ENCODE measurements around the gene HK1. TPM values are rescaled to one million over a fixed set of nuclear protein-coding genes. Genes with fewer than 3 reads are reported as not detected.

The HK1 gene
- polyA plus RNA-seq, 4 donors: 3.8 to 21.8 (median 9.1) TPM

- FAIRE-seq (no peak), DNase-seq (no peak)
- Histone ChIP-seq H3K4me1 (ENCODE audit: control insufficient read depth in 3 of 3, insufficient read depth in 2 of 3, low read depth in 1 of 3, low read length in 2 of 3) (no peaks in the 10 kb centered on the region), H3K27ac (ENCODE audit: low read depth in 1 of 3, low read length in 2 of 3) (no peak overlapping the region), H3K9me3 (ENCODE audit: control insufficient read depth in 2 of 2, insufficient read depth in 1 of 2, low read depth in 1 of 2, low read length in 1 of 2) (no peaks in the 10 kb centered on the region), H3K36me3 (ENCODE audit: control insufficient read depth in 3 of 3, insufficient read depth in 2 of 3, low read depth in 1 of 3, low read length in 3 of 3) (peaks cover 0 to 52% (median 13%) of the 10 kb centered on the region in 3 donors), H3K27me3 (ENCODE audit: control insufficient read depth in 3 of 3, insufficient read depth in 3 of 3, low read length in 3 of 3) (no peaks in the 10 kb centered on the region), H3K4me3 (ENCODE audit: low read depth in 1 of 3, low read length in 3 of 3) (no peak overlapping the region)
- WGBS, 3 donors: 90 to 95% (median 92%) methylated on average over 8 of the region's 8 CpGs
These were observed 17.1 kb upstream of the HK1 start for GRCh38 chr10:69261184-69261583.

- no peaks in the 10 kb centered on the region for H3K4me1 ChIP-seq (ENCODE audit: control insufficient read depth in 3 of 3, insufficient read depth in 2 of 3, low read depth in 1 of 3, low read length in 2 of 3)
- FAIRE-seq (no peak), DNase-seq (no peak)
- H3K4me3 ChIP-seq (ENCODE audit: low read depth in 1 of 3, low read length in 3 of 3): no peak overlapping the region
- 65 to 89% (median 76%) methylated on average over 3 of the region's 3 CpGs for WGBS, 3 donors
- peaks cover 0 to 49% (median 19%) of the 10 kb centered on the region in 3 donors for H3K36me3 ChIP-seq (ENCODE audit: control insufficient read depth in 3 of 3, insufficient read depth in 2 of 3, low read depth in 1 of 3, low read length in 3 of 3)
- H3K9me3 ChIP-seq (ENCODE audit: control insufficient read depth in 2 of 2, insufficient read depth in 1 of 2, low read depth in 1 of 2, low read length in 1 of 2): no peaks in the 10 kb centered on the region
- no peaks in the 10 kb centered on the region for H3K27me3 ChIP-seq (ENCODE audit: control insufficient read depth in 3 of 3, insufficient read depth in 3 of 3, low read length in 3 of 3)
- no peak overlapping the region for H3K27ac ChIP-seq (ENCODE audit: low read depth in 1 of 3, low read length in 2 of 3)
These were observed 16.0 kb upstream of the HK1 start for GRCh38 chr10:69262292-69262751.

- 88 to 91% (median 91%) methylated on average over 17 of the region's 17 CpGs for WGBS, 3 donors
- no peaks in the 10 kb centered on the region for H3K9me3 ChIP-seq (ENCODE audit: control insufficient read depth in 2 of 2, insufficient read depth in 1 of 2, low read depth in 1 of 2, low read length in 1 of 2)
- H3K4me1 ChIP-seq (ENCODE audit: control insufficient read depth in 3 of 3, insufficient read depth in 2 of 3, low read depth in 1 of 3, low read length in 2 of 3): no peaks in the 10 kb centered on the region
- peaks cover 0 to 33% (median 21%) of the 10 kb centered on the region in 3 donors for H3K36me3 ChIP-seq (ENCODE audit: control insufficient read depth in 3 of 3, insufficient read depth in 2 of 3, low read depth in 1 of 3, low read length in 3 of 3)
- FAIRE-seq (no peak), DNase-seq (no peak)
- H3K27me3 ChIP-seq (ENCODE audit: control insufficient read depth in 3 of 3, insufficient read depth in 3 of 3, low read length in 3 of 3): no peaks in the 10 kb centered on the region
- no peak overlapping the region for H3K27ac ChIP-seq (ENCODE audit: low read depth in 1 of 3, low read length in 2 of 3)
- no peak overlapping the region for H3K4me3 ChIP-seq (ENCODE audit: low read depth in 1 of 3, low read length in 3 of 3)
These were observed 12.8 kb upstream of the HK1 start for GRCh38 chr10:69265521-69265920.

- no peak for DNase-seq
- 90 to 93% (median 91%) methylated on average over 14 of the region's 14 CpGs for WGBS, 3 donors
- no peak overlapping the region for H3K4me3 ChIP-seq (ENCODE audit: low read depth in 1 of 3, low read length in 3 of 3)
These were observed 9.4 kb upstream of the HK1 start for GRCh38 chr10:69268761-69269416.

GRCh38 chr10:69269761-69270160 lies 8.5 kb upstream of the HK1 start:
- no peak for DNase-seq
- no peak for FAIRE-seq
- Histone ChIP-seq H3K27me3 (ENCODE audit: control insufficient read depth in 3 of 3, insufficient read depth in 3 of 3, low read length in 3 of 3) (no peaks in the 10 kb centered on the region), H3K4me3 (ENCODE audit: low read depth in 1 of 3, low read length in 3 of 3) (no peak overlapping the region), H3K4me1 (ENCODE audit: control insufficient read depth in 3 of 3, insufficient read depth in 2 of 3, low read depth in 1 of 3, low read length in 2 of 3) (no peaks in the 10 kb centered on the region), H3K36me3 (ENCODE audit: control insufficient read depth in 3 of 3, insufficient read depth in 2 of 3, low read depth in 1 of 3, low read length in 3 of 3) (peaks cover 0 to 21% (median 20%) of the 10 kb centered on the region in 3 donors), H3K9me3 (ENCODE audit: control insufficient read depth in 2 of 2, insufficient read depth in 1 of 2, low read depth in 1 of 2, low read length in 1 of 2) (peaks cover 0 to 3% of the 10 kb centered on the region in 2 donors), H3K27ac (ENCODE audit: low read depth in 1 of 3, low read length in 2 of 3) (no peak overlapping the region)
- 70 to 88% (median 80%) methylated on average over 2 of the region's 2 CpGs for WGBS, 3 donors

More at GRCh38 chr10:69268761-69269416, 9.4 kb upstream of the HK1 start:
- H3K9me3 ChIP-seq (ENCODE audit: control insufficient read depth in 2 of 2, insufficient read depth in 1 of 2, low read depth in 1 of 2, low read length in 1 of 2): peaks cover 0 to 3% of the 10 kb centered on the region in 2 donors
- H3K27ac ChIP-seq (ENCODE audit: low read depth in 1 of 3, low read length in 2 of 3): no peak overlapping the region
- no peaks in the 10 kb centered on the region for H3K27me3 ChIP-seq (ENCODE audit: control insufficient read depth in 3 of 3, insufficient read depth in 3 of 3, low read length in 3 of 3)
- no peak for FAIRE-seq
- H3K36me3 ChIP-seq (ENCODE audit: control insufficient read depth in 3 of 3, insufficient read depth in 2 of 3, low read depth in 1 of 3, low read length in 3 of 3): peaks cover 0 to 21% (median 20%) of the 10 kb centered on the region in 3 donors
- H3K4me1 ChIP-seq (ENCODE audit: control insufficient read depth in 3 of 3, insufficient read depth in 2 of 3, low read depth in 1 of 3, low read length in 2 of 3): no peaks in the 10 kb centered on the region

- FAIRE-seq (no peak), DNase-seq (no peak)
- 67 to 83% (median 78%) methylated on average over 3 of the region's 3 CpGs for WGBS, 3 donors
- Histone ChIP-seq H3K27ac (ENCODE audit: low read depth in 1 of 3, low read length in 2 of 3) (no peak overlapping the region), H3K27me3 (ENCODE audit: control insufficient read depth in 3 of 3, insufficient read depth in 3 of 3, low read length in 3 of 3) (no peaks in the 10 kb centered on the region), H3K4me1 (ENCODE audit: control insufficient read depth in 3 of 3, insufficient read depth in 2 of 3, low read depth in 1 of 3, low read length in 2 of 3) (no peaks in the 10 kb centered on the region), H3K36me3 (ENCODE audit: control insufficient read depth in 3 of 3, insufficient read depth in 2 of 3, low read depth in 1 of 3, low read length in 3 of 3) (peaks cover 0 to 20% (median 9%) of the 10 kb centered on the region in 3 donors), H3K4me3 (ENCODE audit: low read depth in 1 of 3, low read length in 3 of 3) (no peak overlapping the region), H3K9me3 (ENCODE audit: control insufficient read depth in 2 of 2, insufficient read depth in 1 of 2, low read depth in 1 of 2, low read length in 1 of 2) (peaks cover 0 to 3% of the 10 kb centered on the region in 2 donors)
These were observed 7.3 kb upstream of the HK1 start for GRCh38 chr10:69270990-69271389.

GRCh38 chr10:69272624-69273023 lies 5.7 kb upstream of the HK1 start:
- Histone ChIP-seq H3K36me3 (ENCODE audit: control insufficient read depth in 3 of 3, insufficient read depth in 2 of 3, low read depth in 1 of 3, low read length in 3 of 3) (peaks cover 0 to 10% (median 3%) of the 10 kb centered on the region in 3 donors), H3K27me3 (ENCODE audit: control insufficient read depth in 3 of 3, insufficient read depth in 3 of 3, low read length in 3 of 3) (no peaks in the 10 kb centered on the region), H3K4me1 (ENCODE audit: control insufficient read depth in 3 of 3, insufficient read depth in 2 of 3, low read depth in 1 of 3, low read length in 2 of 3) (no peaks in the 10 kb centered on the region), H3K9me3 (ENCODE audit: control insufficient read depth in 2 of 2, insufficient read depth in 1 of 2, low read depth in 1 of 2, low read length in 1 of 2) (peaks cover 0 to 3% of the 10 kb centered on the region in 2 donors), H3K4me3 (ENCODE audit: low read depth in 1 of 3, low read length in 3 of 3) (no peak overlapping the region), H3K27ac (ENCODE audit: low read depth in 1 of 3, low read length in 2 of 3) (no peak overlapping the region)
- 87 to 91% (median 88%) methylated on average over 1 of the region's 1 CpG for WGBS, 3 donors
- DNase-seq: no peak
- FAIRE-seq: no peak

GRCh38 chr10:69275444-69275843 lies 2.9 kb upstream of the HK1 start:
- H3K4me3 ChIP-seq (ENCODE audit: low read depth in 1 of 3, low read length in 3 of 3): no peak overlapping the region
- H3K9me3 ChIP-seq (ENCODE audit: control insufficient read depth in 2 of 2, insufficient read depth in 1 of 2, low read depth in 1 of 2, low read length in 1 of 2): peaks cover 0 to 3% of the 10 kb centered on the region in 2 donors
- no peaks in the 10 kb centered on the region for H3K36me3 ChIP-seq (ENCODE audit: control insufficient read depth in 3 of 3, insufficient read depth in 2 of 3, low read depth in 1 of 3, low read length in 3 of 3)
- FAIRE-seq (no peak), DNase-seq (no peak)
- no peak overlapping the region for H3K27ac ChIP-seq (ENCODE audit: low read depth in 1 of 3, low read length in 2 of 3)
- H3K27me3 ChIP-seq (ENCODE audit: control insufficient read depth in 3 of 3, insufficient read depth in 3 of 3, low read length in 3 of 3): no peaks in the 10 kb centered on the region
- no peaks in the 10 kb centered on the region for H3K4me1 ChIP-seq (ENCODE audit: control insufficient read depth in 3 of 3, insufficient read depth in 2 of 3, low read depth in 1 of 3, low read length in 2 of 3)
- WGBS, 3 donors: 92 to 94% (median 94%) methylated on average over 1 of the region's 1 CpG

- H3K9me3 ChIP-seq (ENCODE audit: control insufficient read depth in 2 of 2, insufficient read depth in 1 of 2, low read depth in 1 of 2, low read length in 1 of 2): peaks cover 0 to 3% of the 10 kb centered on the region in 2 donors
- no peaks in the 10 kb centered on the region for H3K4me1 ChIP-seq (ENCODE audit: control insufficient read depth in 3 of 3, insufficient read depth in 2 of 3, low read depth in 1 of 3, low read length in 2 of 3)
- H3K36me3 ChIP-seq (ENCODE audit: control insufficient read depth in 3 of 3, insufficient read depth in 2 of 3, low read depth in 1 of 3, low read length in 3 of 3): no peaks in the 10 kb centered on the region
- no peak overlapping the region for H3K4me3 ChIP-seq (ENCODE audit: low read depth in 1 of 3, low read length in 3 of 3)
- H3K27ac ChIP-seq (ENCODE audit: low read depth in 1 of 3, low read length in 2 of 3): no peak overlapping the region
- WGBS, 3 donors: 89 to 91% (median 89%) methylated on average over 6 of the region's 6 CpGs
- no peaks in the 10 kb centered on the region for H3K27me3 ChIP-seq (ENCODE audit: control insufficient read depth in 3 of 3, insufficient read depth in 3 of 3, low read length in 3 of 3)
- DNase-seq (no peak), FAIRE-seq (no peak)
These were observed 1.8 kb upstream of the HK1 start for GRCh38 chr10:69276503-69276902.

All from small intestine (tissue), 7 donors.